Neuronal stem cell (in vitro differentiated cells): ENCODE results near the gene BTBD9.

Source experiments
- DNase-seq: peaks from one replicate; pipeline ENCODE4 v3.0.0-alpha.2; 2013; ENCODE audit warnings: low spot score
- H2AFZ ChIP-seq: one replicate; pipeline ENCODE4 v1.6.1; 2013; ENCODE audit warnings: mild to moderate bottlenecking, low read length, inconsistent platforms
- H2AK5ac ChIP-seq: 2 replicates; pipeline ENCODE4 v1.6.1; 2013; ENCODE audit warnings: low read depth, mild to moderate bottlenecking, inconsistent platforms, low read length, moderate library complexity, mixed read lengths
- H2BK120ac ChIP-seq: 2 replicates; pipeline ENCODE4 v1.6.1; 2013; ENCODE audit warnings: low read depth, mild to moderate bottlenecking, inconsistent platforms, low read length, moderate library complexity, mixed read lengths
- H2BK12ac ChIP-seq: one replicate; pipeline ENCODE4 v1.6.1; 2013; ENCODE audit warnings: low read length, inconsistent platforms
- H2BK15ac ChIP-seq: 2 replicates; pipeline ENCODE4 v1.6.1; 2013; ENCODE audit warnings: mild to moderate bottlenecking, low read length, inconsistent platforms, mixed read lengths
- H2BK5ac ChIP-seq: one replicate; pipeline ENCODE4 v1.6.1; 2013; ENCODE audit warnings: inconsistent platforms, mild to moderate bottlenecking, low read length, moderate library complexity
- H3K14ac ChIP-seq: one replicate; pipeline ENCODE4 v1.6.1; 2013; ENCODE audit warnings: low read length, inconsistent platforms
- H3K18ac ChIP-seq: 2 replicates; pipeline ENCODE4 v1.6.1; 2013; ENCODE audit warnings: low read length, inconsistent platforms
- H3K23ac ChIP-seq: 2 replicates; pipeline ENCODE4 v1.6.1; 2013; ENCODE audit warnings: low read depth, mild to moderate bottlenecking, mixed read lengths, low read length, inconsistent platforms; ENCODE audit not compliant: poor library complexity
- H3K27ac ChIP-seq: replicated peaks from 3 replicates; pipeline ENCODE4 v1.5.1; 2013; ENCODE audit warnings: low read length, inconsistent platforms
- H3K27me3 ChIP-seq, 3 experiments: 2 replicates each; pipeline ENCODE4 v1.6.1; 2013; ENCODE audit warnings: low read length in 3 of 3, mild to moderate bottlenecking in 2 of 3, inconsistent platforms in 1 of 3, low read depth in 1 of 3, mixed read lengths in 1 of 3, moderate library complexity in 1 of 3; ENCODE audit not compliant: control insufficient read depth in 3 of 3, insufficient read depth in 3 of 3
- H3K36me3 ChIP-seq, 2 donors: replicated peaks in 1 of 2; 2 replicates each; pipeline ENCODE4 v1.6.1; 2013; ENCODE audit warnings: low read length in 2 of 2; ENCODE audit not compliant: control insufficient read depth in 2 of 2, insufficient read depth in 2 of 2
- H3K4ac ChIP-seq: 2 replicates; pipeline ENCODE4 v1.6.1; 2013; ENCODE audit warnings: inconsistent platforms, mild to moderate bottlenecking, low read length, moderate library complexity
- H3K4me1 ChIP-seq, 2 donors: 1 replicate in 1 of 2; 2 replicates in 1 of 2; pipeline ENCODE4 v1.6.1; 2013; ENCODE audit warnings: low read length in 2 of 2, low read depth in 1 of 2; ENCODE audit not compliant: control insufficient read depth in 2 of 2, insufficient read depth in 1 of 2
- H3K4me2 ChIP-seq: one replicate; pipeline ENCODE4 v1.6.1; 2013; ENCODE audit warnings: mild to moderate bottlenecking, low read length, inconsistent platforms; ENCODE audit not compliant: insufficient read depth, poor library complexity, severe bottlenecking
- H3K4me3 ChIP-seq, 2 donors: 2 replicates each; pipeline ENCODE4 v1.5.1; 2013; ENCODE audit warnings: low read length in 2 of 2, mild to moderate bottlenecking in 2 of 2, inconsistent platforms in 1 of 2, moderate library complexity in 1 of 2
- H3K79me1 ChIP-seq: one replicate; pipeline ENCODE4 v1.6.1; 2013; ENCODE audit warnings: low read depth, mild to moderate bottlenecking, inconsistent platforms, low read length, moderate library complexity
- H3K9ac ChIP-seq: one replicate; pipeline ENCODE4 v1.6.1; 2013; ENCODE audit warnings: mild to moderate bottlenecking, low read depth, low read length, inconsistent platforms; ENCODE audit not compliant: poor library complexity
- H3K9me3 ChIP-seq, 2 donors: replicated peaks in 1 of 2; 2 replicates each; pipeline versions ENCODE3 to v1.6.1; 2013; ENCODE audit warnings: low read length in 2 of 2, mild to moderate bottlenecking in 2 of 2, inconsistent platforms in 1 of 2, low read depth in 1 of 2, mixed read lengths in 1 of 2, moderate library complexity in 1 of 2; ENCODE audit not compliant: control insufficient read depth in 2 of 2, insufficient read depth in 1 of 2
- H4K8ac ChIP-seq: one replicate; pipeline ENCODE4 v1.6.1; 2013; ENCODE audit warnings: low read depth, mild to moderate bottlenecking, inconsistent platforms, low read length, moderate library complexity
- H4K91ac ChIP-seq: one replicate; pipeline ENCODE4 v1.6.1; 2013; ENCODE audit warnings: low read length, low read depth, mild to moderate bottlenecking, inconsistent platforms; ENCODE audit not compliant: poor library complexity
- WGBS, 2 donors: extraction: QIAGEN DNeasy Blood & Tissue Kit; methylation state at CpG; one replicate each; pipeline ENCODE4 v1.1.7; 2013; ENCODE audit warnings: missing lambda C conversion rate in 2 of 2, mixed read lengths in 1 of 2; ENCODE audit not compliant: insufficient read length in 2 of 2, insufficient replicate concordance in 1 of 2; ENCODE audit errors: extremely low coverage in 2 of 2; 5-methylcytosine and 5-hydroxymethylcytosine counted together

The BTBD9 gene

DNA sequence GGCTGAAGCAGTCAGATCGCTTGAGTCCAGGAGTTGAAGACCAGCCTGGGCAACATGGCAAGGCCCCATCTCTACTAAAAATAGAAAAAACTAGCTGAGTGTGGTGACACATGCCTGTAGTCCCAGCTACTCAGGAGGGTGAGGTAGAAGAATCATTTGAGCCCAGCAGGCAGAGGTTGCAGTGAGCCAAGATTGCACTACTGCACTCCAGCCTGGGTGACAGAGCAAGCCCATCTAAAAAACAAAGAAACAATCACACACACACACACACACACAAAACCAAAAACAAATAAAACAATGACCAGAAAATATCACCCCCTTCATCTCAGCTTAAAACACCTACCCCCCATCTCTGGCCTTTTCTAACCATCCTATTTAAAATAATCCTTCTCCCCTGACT is 68.0 kb downstream of the BTBD9 start:
- H3K4ac ChIP-seq: no peak overlapping the region
- no peak overlapping the region for H2AFZ ChIP-seq
- H3K18ac ChIP-seq: no peak overlapping the region
- no peak overlapping the region for H2BK12ac ChIP-seq
- no peak overlapping the region for H3K14ac ChIP-seq
- H2BK15ac ChIP-seq: no peak overlapping the region
- no peak overlapping the region for H3K4me3 ChIP-seq
- H3K36me3 ChIP-seq: no peaks in the 10 kb centered on the region
- no peak overlapping the region for H3K27ac ChIP-seq
- peaks cover 0 to 1% (median 0%) of the 10 kb centered on the region in 3 experiments for H3K27me3 ChIP-seq
- no peak for DNase-seq
- H3K4me1 ChIP-seq: peaks cover 0 to 2% of the 10 kb centered on the region in 2 donors
- no peak overlapping the region for H3K23ac ChIP-seq
- no peak overlapping the region for H4K91ac ChIP-seq
- no peak overlapping the region for H3K9ac ChIP-seq
- no peaks in the 10 kb centered on the region for H3K79me1 ChIP-seq
- no peak overlapping the region for H2AK5ac ChIP-seq
- no peak overlapping the region for H2BK120ac ChIP-seq
- H4K8ac ChIP-seq: no peak overlapping the region
- no CpG with 5 or more reads among the region's 1 CpG for WGBS, 2 donors
- H3K4me2 ChIP-seq: no peak overlapping the region
- peaks cover 0 to 6% of the 10 kb centered on the region in 2 donors for H3K9me3 ChIP-seq
- H2BK5ac ChIP-seq: no peak overlapping the region

DNA sequence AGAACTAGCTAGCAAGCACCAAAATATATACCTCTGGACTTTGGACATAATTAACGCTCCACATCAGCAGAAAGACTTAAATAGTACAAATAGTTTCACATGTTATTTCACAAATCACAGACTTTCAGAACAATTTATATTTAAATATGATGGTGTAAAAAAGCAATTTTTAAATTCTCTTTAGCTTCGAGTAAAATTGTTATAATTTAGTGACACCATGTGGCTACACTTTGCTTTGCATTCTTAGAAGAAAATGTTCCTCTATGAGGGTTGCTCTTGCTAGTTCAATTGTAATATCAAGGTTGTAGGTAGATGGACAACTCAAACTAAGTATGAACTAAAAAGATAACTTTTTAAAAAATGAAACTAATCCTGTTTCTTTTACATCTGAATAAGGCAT is 69.0 kb downstream of the BTBD9 start:
- Histone ChIP-seq H3K18ac (no peak overlapping the region), H3K27ac (no peak overlapping the region), H3K36me3 (no peaks in the 10 kb centered on the region), H3K4me1 (peaks cover 0 to 2% of the 10 kb centered on the region in 2 donors), H3K9ac (no peak overlapping the region), H2AFZ (no peak overlapping the region), H4K91ac (no peak overlapping the region), H4K8ac (no peak overlapping the region), H3K79me1 (no peaks in the 10 kb centered on the region), H2BK5ac (no peak overlapping the region), H3K23ac (no peak overlapping the region), H2AK5ac (no peak overlapping the region), H3K27me3 (peaks cover 0 to 1% (median 0%) of the 10 kb centered on the region in 3 experiments), H2BK12ac (no peak overlapping the region), H3K4ac (no peak overlapping the region), H2BK15ac (no peak overlapping the region), H3K4me2 (no peak overlapping the region), H2BK120ac (no peak overlapping the region), H3K9me3 (peaks cover 0 to 6% of the 10 kb centered on the region in 2 donors), H3K4me3 (no peak overlapping the region), H3K14ac (no peak overlapping the region)
- WGBS, 2 donors: no CpG with 5 or more reads among the region's 2 CpGs
- DNase-seq: no peak

DNA sequence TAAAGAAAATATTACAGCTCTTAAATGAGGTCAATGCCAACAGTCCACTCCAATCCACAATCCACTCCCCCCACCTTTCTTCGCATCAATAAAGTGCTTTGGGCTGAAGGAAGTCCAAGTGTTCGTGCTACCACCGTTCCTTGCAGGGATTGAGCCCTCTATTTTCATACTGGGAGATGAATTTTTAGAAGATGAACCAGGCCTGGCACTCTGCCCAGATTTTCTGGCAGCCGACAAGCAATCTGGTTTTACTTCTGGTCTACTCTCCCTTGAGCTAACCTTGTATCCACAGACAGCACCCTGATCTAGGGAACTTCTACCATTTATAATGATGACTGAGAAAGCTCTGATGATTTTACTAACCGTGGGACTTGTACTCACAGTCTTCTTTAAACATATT is 72.3 kb downstream of the BTBD9 start:
- no peak overlapping the region for H4K91ac ChIP-seq
- peaks cover 0 to 1% (median 0%) of the 10 kb centered on the region in 3 experiments for H3K27me3 ChIP-seq
- no peak overlapping the region for H3K9ac ChIP-seq
- DNase-seq: no peak
- no CpG with 5 or more reads among the region's 5 CpGs for WGBS, 2 donors
- H2BK12ac ChIP-seq: no peak overlapping the region
- H3K79me1 ChIP-seq: no peaks in the 10 kb centered on the region
- no peak overlapping the region for H3K18ac ChIP-seq
- H3K9me3 ChIP-seq: no peaks in the 10 kb centered on the region
- no peak overlapping the region for H2BK15ac ChIP-seq
- H2BK5ac ChIP-seq: no peak overlapping the region
- H3K4me2 ChIP-seq: no peak overlapping the region
- H3K4me1 ChIP-seq: peaks cover 0 to 2% of the 10 kb centered on the region in 2 donors
- no peak overlapping the region for H2AFZ ChIP-seq
- no peak overlapping the region for H3K4ac ChIP-seq
- no peak overlapping the region for H3K27ac ChIP-seq
- no peak overlapping the region for H4K8ac ChIP-seq
- H3K23ac ChIP-seq: no peak overlapping the region
- no peak overlapping the region for H2BK120ac ChIP-seq
- no peak overlapping the region for H2AK5ac ChIP-seq
- no peak overlapping the region for H3K14ac ChIP-seq
- H3K36me3 ChIP-seq: no peaks in the 10 kb centered on the region
- H3K4me3 ChIP-seq: no peak overlapping the region

DNA sequence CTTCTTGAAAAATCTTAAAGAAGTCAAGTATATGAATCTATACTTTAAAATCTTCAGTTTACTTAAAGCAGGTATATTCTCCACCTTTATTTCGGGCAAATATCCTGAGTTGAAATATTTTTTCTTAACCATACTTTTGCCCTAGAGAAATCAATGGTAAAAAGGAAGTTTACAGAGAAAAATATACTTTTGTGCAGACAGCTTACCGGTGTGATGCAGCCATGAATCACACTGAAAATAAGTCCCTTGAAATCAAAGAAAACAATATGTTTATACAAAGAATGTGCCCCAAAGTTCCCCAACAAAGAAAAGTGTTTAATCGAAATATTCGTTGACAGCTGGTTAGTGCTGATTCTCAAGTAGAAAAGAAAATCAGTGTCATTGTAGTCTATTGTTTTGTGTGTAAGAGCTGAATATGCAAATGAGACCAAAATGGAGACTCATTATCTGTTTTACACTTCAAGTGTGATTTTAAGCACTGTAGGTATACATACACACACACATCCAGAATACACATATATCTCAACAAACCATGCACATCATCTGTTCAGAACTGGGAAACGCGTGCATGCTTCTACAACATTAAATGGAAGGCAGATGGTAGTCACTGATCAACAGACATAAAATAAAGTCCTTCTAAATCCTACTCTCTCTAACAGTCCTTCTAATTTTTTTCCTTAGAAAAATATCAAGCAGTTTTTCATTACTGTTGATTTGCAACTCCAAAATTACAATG is 73.3 kb downstream of the BTBD9 start:
- no peak overlapping the region for H4K91ac ChIP-seq
- H3K9ac ChIP-seq: no peak overlapping the region
- H3K4ac ChIP-seq: no peak overlapping the region
- H4K8ac ChIP-seq: no peak overlapping the region
- no peak overlapping the region for H2BK120ac ChIP-seq
- no peak overlapping the region for H3K23ac ChIP-seq
- peaks cover 0 to 2% of the 10 kb centered on the region in 2 donors for H3K4me1 ChIP-seq
- H2BK12ac ChIP-seq: no peak overlapping the region
- no peak overlapping the region for H2BK5ac ChIP-seq
- H3K9me3 ChIP-seq: no peaks in the 10 kb centered on the region
- H2AK5ac ChIP-seq: no peak overlapping the region
- no peak overlapping the region for H3K27ac ChIP-seq
- H3K18ac ChIP-seq: no peak overlapping the region
- no peak overlapping the region for H3K4me2 ChIP-seq
- H2BK15ac ChIP-seq: no peak overlapping the region
- WGBS, 2 donors: no CpG with 5 or more reads among the region's 6 CpGs
- H3K14ac ChIP-seq: no peak overlapping the region
- peaks cover 0 to 1% (median 0%) of the 10 kb centered on the region in 3 experiments for H3K27me3 ChIP-seq
- DNase-seq: no peak
- no peaks in the 10 kb centered on the region for H3K79me1 ChIP-seq
- H3K4me3 ChIP-seq: no peak overlapping the region
- no peak overlapping the region for H2AFZ ChIP-seq
- no peaks in the 10 kb centered on the region for H3K36me3 ChIP-seq
